GM13976 (cell line): ENCODE measurements around the gene HIRA.
"Not testable (repeated sequence)": the region's sequence is repeated elsewhere in the genome, so short reads cannot be mapped to it uniquely, and the experiment has no call there.

Source experiments
- DNase-seq: peaks from one replicate; pipeline ENCODE4 v3.0.0; 2012; ENCODE audit warnings: low spot score
- in situ Hi-C: fragments of 300-500 bp; cut with MboI; formaldehyde crosslinking; loops from one replicate; pipeline ENCODE4 v1.12.0; 2022; ENCODE audit warnings: low sequenced_read_pairs, mixed read lengths, inconsistent platforms; ENCODE audit not compliant: unreplicated experiment
- TF ChIP-seq, protein P1 (sequence below): IDR thresholded peaks from 2 replicates; pipeline ENCODE4 v1.5.1; 2012; ENCODE audit warnings: borderline replicate concordance, mild to moderate bottlenecking; ENCODE audit not compliant: insufficient read depth; ENCODE audit errors: extremely low read depth, missing control alignments, control extremely low read depth

Gene HIRA

DNA sequence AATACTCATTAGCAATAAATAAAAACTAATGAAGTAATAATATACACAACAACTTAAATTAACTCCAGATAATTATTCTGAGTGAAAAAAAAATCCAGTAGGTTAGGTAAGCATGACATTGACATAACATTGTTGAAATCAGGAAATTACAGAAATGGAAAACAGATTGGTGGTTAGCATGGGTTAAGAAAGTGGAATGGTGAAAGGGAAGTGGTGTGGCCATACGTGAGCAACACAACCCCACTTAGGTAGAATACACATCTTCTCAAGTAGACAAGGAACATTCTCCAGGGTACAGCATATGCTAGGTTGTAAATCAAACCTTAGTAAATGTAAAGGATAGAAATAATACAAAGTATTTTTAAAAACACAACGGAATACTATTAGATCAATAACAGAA is 109.8 kb downstream of the HIRA start:
- DNase-seq, result no peak
- TF ChIP-seq, protein P1, sequence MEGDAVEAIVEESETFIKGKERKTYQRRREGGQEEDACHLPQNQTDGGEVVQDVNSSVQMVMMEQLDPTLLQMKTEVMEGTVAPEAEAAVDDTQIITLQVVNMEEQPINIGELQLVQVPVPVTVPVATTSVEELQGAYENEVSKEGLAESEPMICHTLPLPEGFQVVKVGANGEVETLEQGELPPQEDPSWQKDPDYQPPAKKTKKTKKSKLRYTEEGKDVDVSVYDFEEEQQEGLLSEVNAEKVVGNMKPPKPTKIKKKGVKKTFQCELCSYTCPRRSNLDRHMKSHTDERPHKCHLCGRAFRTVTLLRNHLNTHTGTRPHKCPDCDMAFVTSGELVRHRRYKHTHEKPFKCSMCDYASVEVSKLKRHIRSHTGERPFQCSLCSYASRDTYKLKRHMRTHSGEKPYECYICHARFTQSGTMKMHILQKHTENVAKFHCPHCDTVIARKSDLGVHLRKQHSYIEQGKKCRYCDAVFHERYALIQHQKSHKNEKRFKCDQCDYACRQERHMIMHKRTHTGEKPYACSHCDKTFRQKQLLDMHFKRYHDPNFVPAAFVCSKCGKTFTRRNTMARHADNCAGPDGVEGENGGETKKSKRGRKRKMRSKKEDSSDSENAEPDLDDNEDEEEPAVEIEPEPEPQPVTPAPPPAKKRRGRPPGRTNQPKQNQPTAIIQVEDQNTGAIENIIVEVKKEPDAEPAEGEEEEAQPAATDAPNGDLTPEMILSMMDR, result no peak
- in situ Hi-C loops, result no loop called here

DNA sequence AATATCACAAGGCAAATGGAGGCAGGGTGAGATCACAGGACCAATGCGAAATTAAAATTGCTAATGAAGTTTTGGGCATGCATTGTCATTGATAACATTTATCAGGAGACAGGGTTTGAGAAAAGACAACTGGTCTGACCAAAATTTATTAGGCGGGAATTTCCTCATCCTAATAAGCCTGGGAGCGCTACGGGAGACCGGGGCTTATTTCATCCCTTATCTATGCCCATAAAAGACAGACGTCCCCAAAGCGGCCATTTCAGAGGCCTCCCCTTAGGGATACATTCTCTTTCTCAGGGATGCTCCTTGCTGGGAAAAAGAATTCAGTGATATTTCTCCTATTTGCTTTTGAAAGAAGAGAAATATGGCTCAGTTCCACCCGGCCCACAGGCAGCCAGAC is 111.4 kb downstream of the HIRA start:
- in situ Hi-C loops, DNase-seq: not testable (repeated sequence)

DNA sequence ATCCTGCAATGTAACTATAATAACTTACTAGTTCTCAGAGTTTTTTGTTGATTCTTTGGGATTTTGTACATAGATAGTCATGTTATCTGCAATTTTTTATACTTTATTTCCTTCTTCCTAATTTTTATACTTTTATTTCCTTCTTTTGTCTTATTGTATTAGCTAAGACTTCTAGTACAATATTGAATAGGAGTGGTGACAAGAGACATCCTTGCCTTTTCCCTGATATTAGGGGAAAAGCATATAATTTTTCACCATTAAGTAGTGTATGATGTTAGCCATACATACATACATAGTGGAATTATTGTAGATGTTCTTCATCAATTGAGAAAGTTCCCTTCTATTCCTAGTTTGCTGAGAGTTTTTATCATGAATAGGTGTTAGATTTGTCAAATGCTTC is 112.3 kb downstream of the HIRA start:
- in situ Hi-C loops, result no loop called here
- no peak for DNase-seq
- TF ChIP-seq, protein P1, result no peak

DNA sequence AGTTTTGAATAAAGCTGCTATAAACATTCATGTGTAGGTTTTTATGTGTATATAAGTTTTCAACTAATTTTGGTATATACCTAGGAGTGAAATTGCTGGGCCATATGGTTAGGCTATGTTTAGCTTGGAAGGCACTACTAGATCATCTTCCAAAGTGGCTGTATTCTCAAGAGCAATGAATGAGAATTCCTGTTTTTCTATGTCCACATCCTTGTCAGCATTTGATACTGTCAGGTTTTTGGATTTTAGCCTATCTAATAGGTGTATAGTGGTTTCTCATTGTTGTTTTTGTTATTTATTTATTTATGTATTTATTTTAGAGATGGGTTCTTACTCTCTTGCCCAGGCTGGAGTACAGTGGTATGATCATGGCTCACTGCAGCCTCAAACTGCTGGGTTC is 113.7 kb downstream of the HIRA start:
- DNase-seq, result no peak
- in situ Hi-C loops, result no loop called here
- TF ChIP-seq, protein P1, result no peak

DNA sequence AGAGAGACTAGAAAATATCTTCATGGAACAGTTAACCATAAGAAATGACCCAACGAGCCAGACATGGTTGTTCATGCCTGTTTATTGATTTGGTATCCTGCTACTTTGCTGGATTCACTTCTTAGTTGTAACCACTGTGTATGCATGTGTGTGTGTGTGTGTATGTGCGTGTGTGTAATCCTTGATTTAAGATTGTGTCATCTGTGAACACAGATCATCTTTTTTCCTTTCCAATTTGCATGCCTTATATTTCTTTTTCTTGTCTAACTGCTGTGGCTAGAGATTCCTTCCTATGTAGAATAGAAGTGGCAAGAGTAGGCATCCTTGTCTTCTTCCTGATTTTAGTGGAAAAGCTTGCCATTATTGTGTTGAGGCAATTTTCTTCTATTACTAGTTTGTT is 123.7 kb downstream of the HIRA start:
- DNase-seq, result no peak
- in situ Hi-C loops, result no loop called here
- TF ChIP-seq, protein P1, result no peak

DNA sequence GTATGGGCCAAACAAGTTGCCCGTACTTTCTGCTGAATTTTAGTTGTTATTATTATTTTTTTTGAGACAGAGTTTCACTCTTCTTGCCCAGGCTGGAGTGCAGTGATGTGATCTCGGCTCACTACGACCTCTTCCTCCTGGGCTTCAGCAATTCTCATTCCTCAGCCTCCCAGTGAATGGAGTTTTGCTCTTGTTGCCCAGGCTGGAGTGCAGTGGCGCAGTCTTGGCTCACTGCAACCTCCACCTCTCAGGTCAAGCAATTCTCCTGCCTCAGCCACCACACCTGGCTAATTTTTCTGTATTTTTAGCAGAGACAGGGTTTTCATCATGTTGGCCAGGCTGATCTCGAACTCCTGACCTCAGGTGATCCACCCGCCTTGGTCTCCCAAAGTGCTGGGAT is 125.0 kb downstream of the HIRA start:
- in situ Hi-C loops, result not testable (repeated sequence)

DNA sequence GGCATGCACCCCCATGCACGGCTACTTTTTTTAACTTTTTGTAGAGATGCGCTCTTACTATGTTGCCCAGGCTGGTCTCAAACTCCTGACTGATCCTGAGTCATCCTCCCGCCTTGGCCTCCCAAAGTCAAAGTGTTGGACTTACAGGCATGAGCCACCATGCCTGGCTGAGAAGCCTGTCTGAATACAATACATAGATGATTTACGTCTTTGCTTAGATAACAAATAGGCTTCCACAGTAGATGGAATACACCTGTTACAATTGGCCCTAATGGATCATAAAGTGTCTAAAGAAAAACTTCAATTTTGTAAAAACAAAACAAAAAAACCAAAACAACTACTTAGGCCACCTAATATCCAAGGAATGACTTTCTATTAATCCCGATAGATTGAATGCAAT is 127.0 kb downstream of the HIRA start:
- TF ChIP-seq, protein P1, result no peak
- in situ Hi-C loops, result no loop called here
- no peak for DNase-seq

More for the DNA sequence above, 125.0 kb downstream of the HIRA start:
- not testable (repeated sequence) for DNase-seq

DNA sequence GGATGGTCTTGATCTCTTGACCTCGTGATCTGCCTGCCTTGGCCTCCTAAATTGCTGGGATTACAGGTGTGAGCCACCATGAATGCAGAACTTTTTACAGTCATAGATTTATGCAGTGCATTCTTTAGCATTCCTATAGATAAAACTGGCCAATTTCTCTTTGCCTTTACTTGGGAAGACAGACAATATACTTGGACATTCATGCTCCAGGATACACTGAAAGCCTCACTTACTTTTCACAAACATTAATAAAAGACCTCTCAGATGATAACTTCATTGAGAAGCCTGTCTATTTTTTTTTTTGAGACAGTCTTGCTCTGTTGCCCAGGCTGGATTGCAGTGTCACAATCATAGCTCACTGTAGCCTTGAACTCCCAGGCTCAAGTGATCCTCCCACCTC is 127.7 kb downstream of the HIRA start:
- TF ChIP-seq, protein P1, result no peak
- in situ Hi-C loops, result no loop called here

More for the DNA sequence above, 127.7 kb downstream of the HIRA start:
- no peak for DNase-seq
